LNCAP (cell line): ENCODE results near the gene MRM1.
A peak's percentile ranks its signal among the peaks of the same experiment; 100 is the strongest.

ENCODE experiments used
- CTCF ChIP-seq: fragments of 450-650 bp; IDR thresholded peaks from 2 replicates; pipeline ENCODE4 v1.5.1; 2017; ENCODE audit warnings: mild to moderate bottlenecking

Gene MRM1

GRCh38 chr17:36641331-36641876, 40.0 kb downstream of the MRM1 start:
- TF ChIP-seq CTCF: no peak

GRCh38 chr17:36641877-36642845, 40.8 kb downstream of the MRM1 start:
- TF ChIP-seq CTCF: no peak

- no peak for TF ChIP-seq CTCF
These were observed 41.8 kb downstream of the MRM1 start for GRCh38 chr17:36643086-36643685.

- TF ChIP-seq CTCF: no peak
These were observed 44.0 kb downstream of the MRM1 start for GRCh38 chr17:36645422-36645821.

GRCh38 chr17:36647636-36648035, 46.3 kb downstream of the MRM1 start:
- peak; percentile 14; the same call in 1 of the 2 replicates for TF ChIP-seq CTCF

- no peak for TF ChIP-seq CTCF
These were observed 48.9 kb downstream of the MRM1 start for GRCh38 chr17:36650096-36650775.

- TF ChIP-seq CTCF: no peak
These were observed 52.0 kb downstream of the MRM1 start for GRCh38 chr17:36653374-36653773.
